Keratinocyte (primary cell): ENCODE data around the gene CKAP4. TPM values are rescaled to one million over a fixed set of nuclear protein-coding genes. Genes with fewer than 3 reads are reported as not detected.

ENCODE experiments used
- DNase-seq: peaks from one replicate; pipeline ENCODE4 v3.0.0-alpha.2; 2011; ENCODE audit warnings: low read depth, missing footprints, low spot score
- FAIRE-seq: peaks from 2 replicates; lab custom pipeline; 2011; peaks lifted over from hg19 to GRCh38; lab: Jason Lieb, UNC
- H2AFZ ChIP-seq: 2 replicates; pipeline ENCODE4 v1.6.0; 2012; ENCODE audit warnings: low read length, control low read depth, inconsistent platforms; ENCODE audit not compliant: control insufficient read depth
- H3K27ac ChIP-seq: 2 replicates; pipeline ENCODE4 v1.5.1; 2011; ENCODE audit warnings: low read length; ENCODE audit not compliant: control insufficient read depth, insufficient read depth
- H3K27me3 ChIP-seq: 3 replicates; pipeline ENCODE4 v1.6.0; 2011; ENCODE audit warnings: low read length; ENCODE audit not compliant: control insufficient read depth, insufficient read depth; ENCODE audit errors: extremely low read depth
- H3K36me3 ChIP-seq, 2 experiments: 2 replicates in 1 of 2; 3 replicates in 1 of 2; pipeline ENCODE4 v1.5.1; 2011; ENCODE audit warnings: low read length in 2 of 2, mild to moderate bottlenecking in 1 of 2; ENCODE audit not compliant: control insufficient read depth in 2 of 2, insufficient read depth in 2 of 2; ENCODE audit errors: extremely low read depth in 1 of 2
- H3K4me1 ChIP-seq: 3 replicates; pipeline ENCODE4 v1.5.1; 2011; ENCODE audit warnings: low read length; ENCODE audit not compliant: control insufficient read depth, insufficient read depth; ENCODE audit errors: extremely low read depth
- H3K4me2 ChIP-seq: 3 replicates; pipeline ENCODE4 v1.6.0; 2011; ENCODE audit warnings: low read depth, low read length; ENCODE audit not compliant: control insufficient read depth, insufficient read depth; ENCODE audit errors: extremely low read depth
- H3K4me3 ChIP-seq, 3 experiments: fragments of 200-600 bp in 1 of 3; sonication (generic) in 1 of 3; 2 replicates in 2 of 3; 3 replicates in 1 of 3; pipeline ENCODE4 v1.5.1; 2011 to 2016; ENCODE audit warnings: low read length in 3 of 3, mild to moderate bottlenecking in 3 of 3, control low read depth in 2 of 3, inconsistent platforms in 1 of 3, low read depth in 1 of 3, mixed read lengths in 1 of 3, mixed run types in 1 of 3, moderate library complexity in 1 of 3; ENCODE audit not compliant: control insufficient read depth in 2 of 3, insufficient read depth in 2 of 3; ENCODE audit errors: extremely low read depth in 1 of 3
- H3K79me2 ChIP-seq: 2 replicates; pipeline ENCODE4 v1.6.0; 2012; ENCODE audit warnings: low read length; ENCODE audit not compliant: control insufficient read depth, insufficient read depth
- H3K9ac ChIP-seq: 3 replicates; pipeline ENCODE4 v1.6.0; 2011; ENCODE audit warnings: low read length; ENCODE audit not compliant: control insufficient read depth, insufficient read depth; ENCODE audit errors: extremely low read depth
- H3K9me1 ChIP-seq: 3 replicates; pipeline ENCODE4 v1.6.0; 2011; ENCODE audit warnings: low read length; ENCODE audit not compliant: control insufficient read depth, insufficient read depth; ENCODE audit errors: extremely low read depth
- H3K9me3 ChIP-seq: 2 replicates; pipeline ENCODE4 v1.5.1; 2012; ENCODE audit warnings: low read depth, low read length; ENCODE audit not compliant: control insufficient read depth
- H4K20me1 ChIP-seq: 3 replicates; pipeline ENCODE4 v1.6.0; 2011; ENCODE audit warnings: low read length; ENCODE audit not compliant: control insufficient read depth, insufficient read depth; ENCODE audit errors: extremely low read depth
- EZH2 ChIP-seq: IDR thresholded peaks from one replicate; pipeline ENCODE4 v1.6.1; 2012; ENCODE audit warnings: inconsistent platforms, mild to moderate bottlenecking, low read length, moderate library complexity
- dilution Hi-C: fragments of 300-500 bp; cut with MboI; formaldehyde crosslinking; loops from one replicate; pipeline ENCODE4 v1.7.0; 2020; ENCODE audit warnings: low sequenced_read_pairs; ENCODE audit not compliant: extremely low pct_ligation_motif_present
- polyA plus RNA-seq, 5 experiments: library from polyadenylated mRNA; depleted of rRNA in 3 of 5; stranded (reverse) in 3 of 5; stranded (forward) in 1 of 5; unstranded in 1 of 5; fragments of >200 nt; gene quantifications; 1 replicate in 1 of 5; 2 replicates in 3 of 5; 3 replicates in 1 of 5; pipeline versions ENCODE4 v1.2.1 to v1.2.3, GENCODE V29; 2011 to 2012; ENCODE audit warnings: missing spikeins in 2 of 5, low read depth in 1 of 5, low replicate concordance in 1 of 5
- TF ChIP-seq, protein P1 (sequence below), 3 experiments: IDR thresholded peaks in 1 of 3; conservative IDR thresholded peaks in 1 of 3; optimal IDR thresholded peaks in 1 of 3; 2 replicates in 2 of 3; 3 replicates in 1 of 3; pipeline versions ENCODE3 to v1.5.1; 2011; ENCODE audit warnings: low read length in 3 of 3, mild to moderate bottlenecking in 3 of 3, moderate library complexity in 2 of 3, control low read depth in 1 of 3, inconsistent platforms in 1 of 3; ENCODE audit not compliant: insufficient read depth in 2 of 3; ENCODE audit errors: extremely low read depth in 1 of 3

The CKAP4 gene
- polyA plus RNA-seq, 1 donor (not counting 4 experiments of a cell fraction or from before 2014, with no cell fraction given), result 84.5 TPM

DNA sequence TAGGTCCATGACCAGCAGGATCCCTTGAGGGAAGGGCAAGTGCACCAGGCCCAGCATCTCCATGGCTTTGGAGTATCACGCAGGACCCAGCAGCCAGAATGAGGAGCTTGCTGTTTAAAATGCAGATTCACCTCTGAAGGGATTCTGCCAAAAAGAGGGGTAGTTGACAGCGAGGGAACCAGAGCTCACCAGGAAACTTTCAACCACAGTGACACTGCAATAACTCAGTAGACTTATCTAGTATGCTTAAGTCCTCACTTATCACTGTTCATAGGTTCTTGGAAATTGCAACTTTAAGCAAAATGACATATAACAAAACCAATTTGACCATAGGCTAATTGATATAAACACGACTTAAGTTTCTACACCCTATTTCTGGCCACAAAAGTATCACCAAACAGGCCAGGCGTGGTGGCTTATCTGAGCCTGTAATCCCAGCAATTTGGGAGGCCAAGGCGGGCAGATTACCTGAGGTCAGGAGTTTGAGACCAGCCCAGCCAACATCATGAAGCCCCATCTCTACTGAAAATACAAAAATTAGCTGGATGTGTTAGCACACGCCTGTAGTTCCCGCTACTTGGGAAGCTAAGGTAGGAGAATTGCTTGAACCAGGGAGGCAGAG, 21.4 kb upstream of the CKAP4 start:
- Histone ChIP-seq H3K4me3 (no peak overlapping the region), H4K20me1 (no peaks in the 10 kb centered on the region), H3K36me3 (no peaks in the 10 kb centered on the region), H3K27me3 (no peaks in the 10 kb centered on the region), H3K27ac (no peak overlapping the region), H3K4me2 (no peak overlapping the region), H3K79me2 (no peaks in the 10 kb centered on the region), H3K9me1 (no peaks in the 10 kb centered on the region), H3K4me1 (peaks cover 10% of the 10 kb centered on the region), H3K9ac (no peak overlapping the region), H2AFZ (no peak overlapping the region), H3K9me3 (no peaks in the 10 kb centered on the region)
- FAIRE-seq (no peak), DNase-seq (no peak)
- dilution Hi-C loops, result no loop called here
- TF ChIP-seq, protein P1, sequence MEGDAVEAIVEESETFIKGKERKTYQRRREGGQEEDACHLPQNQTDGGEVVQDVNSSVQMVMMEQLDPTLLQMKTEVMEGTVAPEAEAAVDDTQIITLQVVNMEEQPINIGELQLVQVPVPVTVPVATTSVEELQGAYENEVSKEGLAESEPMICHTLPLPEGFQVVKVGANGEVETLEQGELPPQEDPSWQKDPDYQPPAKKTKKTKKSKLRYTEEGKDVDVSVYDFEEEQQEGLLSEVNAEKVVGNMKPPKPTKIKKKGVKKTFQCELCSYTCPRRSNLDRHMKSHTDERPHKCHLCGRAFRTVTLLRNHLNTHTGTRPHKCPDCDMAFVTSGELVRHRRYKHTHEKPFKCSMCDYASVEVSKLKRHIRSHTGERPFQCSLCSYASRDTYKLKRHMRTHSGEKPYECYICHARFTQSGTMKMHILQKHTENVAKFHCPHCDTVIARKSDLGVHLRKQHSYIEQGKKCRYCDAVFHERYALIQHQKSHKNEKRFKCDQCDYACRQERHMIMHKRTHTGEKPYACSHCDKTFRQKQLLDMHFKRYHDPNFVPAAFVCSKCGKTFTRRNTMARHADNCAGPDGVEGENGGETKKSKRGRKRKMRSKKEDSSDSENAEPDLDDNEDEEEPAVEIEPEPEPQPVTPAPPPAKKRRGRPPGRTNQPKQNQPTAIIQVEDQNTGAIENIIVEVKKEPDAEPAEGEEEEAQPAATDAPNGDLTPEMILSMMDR (optimal IDR thresholded peaks at IDR 0.05 in 1 of 3, IDR thresholded peaks at IDR 0.05 in 1 of 3, conservative IDR thresholded peaks at IDR 0.05 in 1 of 3; ENCODE audit: extremely low read depth in 1 of 3, insufficient read depth in 2 of 3, low read length in 3 of 3), result no peak
- no peak for TF ChIP-seq EZH2

DNA sequence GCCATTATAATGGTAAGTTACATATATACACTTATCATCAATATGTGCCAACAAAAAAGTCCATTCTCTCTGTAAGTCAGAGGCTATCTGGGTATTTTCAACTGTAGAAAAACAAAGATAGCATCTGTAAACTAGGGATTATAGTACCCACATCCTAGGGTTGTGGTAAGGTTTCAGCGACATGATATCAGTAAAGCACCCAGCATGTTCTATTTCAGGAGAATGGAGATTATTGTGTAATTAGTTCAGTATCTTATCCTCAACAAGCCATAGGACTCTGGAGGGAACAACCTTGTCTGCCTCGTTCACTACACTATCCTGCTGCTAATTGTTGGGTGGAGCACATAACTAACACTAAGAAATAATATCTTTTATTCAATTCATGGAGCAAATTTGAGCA, 19.7 kb upstream of the CKAP4 start:
- FAIRE-seq (no peak), DNase-seq (no peak)
- H3K27me3 ChIP-seq, result no peaks in the 10 kb centered on the region
- TF ChIP-seq, protein P1 (optimal IDR thresholded peaks at IDR 0.05 in 1 of 3, IDR thresholded peaks at IDR 0.05 in 1 of 3, conservative IDR thresholded peaks at IDR 0.05 in 1 of 3; ENCODE audit: extremely low read depth in 1 of 3, insufficient read depth in 2 of 3, low read length in 3 of 3), result no peak
- no peak for TF ChIP-seq EZH2
- no peaks in the 10 kb centered on the region for H3K36me3 ChIP-seq
- no peak overlapping the region for H2AFZ ChIP-seq
- peaks cover 10% of the 10 kb centered on the region for H3K4me1 ChIP-seq
- H3K4me2 ChIP-seq, result no peak overlapping the region
- no peaks in the 10 kb centered on the region for H3K9me1 ChIP-seq
- no peak overlapping the region for H3K4me3 ChIP-seq
- dilution Hi-C loops, result no loop called here
- no peaks in the 10 kb centered on the region for H3K9me3 ChIP-seq
- H3K79me2 ChIP-seq, result no peaks in the 10 kb centered on the region
- H3K9ac ChIP-seq, result no peak overlapping the region
- H3K27ac ChIP-seq, result no peak overlapping the region
- H4K20me1 ChIP-seq, result no peaks in the 10 kb centered on the region
